H1 (cell line): ENCODE measurements around the gene NAB1. TPM values are rescaled to one million over a fixed set of nuclear protein-coding genes. Genes with fewer than 3 reads are reported as not detected.

ENCODE experiments used
- CTCF ChIA-PET: fragments of 300-600 bp; sonication (Branson Sonifier 250); formaldehyde crosslinking; loops from one replicate; lab custom pipeline; 2021; ENCODE audit not compliant: partially characterized antibody; lab: Charles Lee
- POLR2A ChIA-PET: fragments of 300-600 bp; sonication (Branson Sonifier 250); formaldehyde crosslinking; loops from one replicate; lab custom pipeline; 2021; ENCODE audit warnings: inconsistent platforms; ENCODE audit not compliant: partially characterized antibody; lab: Charles Lee
- DNase-seq, 2 experiments: peaks; one replicate each; pipeline versions ENCODE4 v3.0.0 to v3.0.0-alpha.2; 2010 to 2022; ENCODE audit warnings: low spot score in 2 of 2, low read depth in 1 of 2, mixed read lengths in 1 of 2
- FAIRE-seq: peaks from 2 replicates; lab custom pipeline; 2011; peaks lifted over from hg19 to GRCh38; lab: Jason Lieb, UNC
- H2AFZ ChIP-seq: 2 replicates; pipeline ENCODE4 v1.8.1; 2012; ENCODE audit warnings: low read length, inconsistent platforms
- H2AK5ac ChIP-seq: 2 replicates; pipeline ENCODE4 v1.6.1; 2013; ENCODE audit warnings: low read depth, low read length
- H2BK120ac ChIP-seq: replicated peaks from 2 replicates; pipeline ENCODE3; 2013; ENCODE audit warnings: low read depth, low read length, inconsistent platforms
- H2BK12ac ChIP-seq: 2 replicates; pipeline ENCODE4 v1.6.1; 2013; ENCODE audit warnings: low read depth, low read length
- H2BK15ac ChIP-seq: 2 replicates; pipeline ENCODE4 v1.6.1; 2013; ENCODE audit warnings: low read length
- H2BK20ac ChIP-seq: 2 replicates; pipeline ENCODE4 v1.6.1; 2013; ENCODE audit warnings: low read length
- H2BK5ac ChIP-seq: 2 replicates; pipeline ENCODE4 v1.6.1; 2013; ENCODE audit warnings: low read depth, low read length
- H3K14ac ChIP-seq: 2 replicates; pipeline ENCODE4 v1.6.1; 2013; ENCODE audit warnings: inconsistent platforms; ENCODE audit not compliant: insufficient read length
- H3K18ac ChIP-seq: 2 replicates; pipeline ENCODE4 v1.6.1; 2013; ENCODE audit warnings: low read length; ENCODE audit errors: extremely low read depth
- H3K23ac ChIP-seq: 2 replicates; pipeline ENCODE4 v1.6.1; 2013; ENCODE audit warnings: inconsistent platforms; ENCODE audit not compliant: insufficient read length
- H3K23me2 ChIP-seq: 2 replicates; pipeline ENCODE4 v1.6.1; 2013; ENCODE audit warnings: low read depth, low read length
- H3K27ac ChIP-seq: 2 replicates; pipeline ENCODE4 v1.6.1; 2011; ENCODE audit warnings: low read depth, low read length, inconsistent platforms
- H3K27me3 ChIP-seq, 4 experiments: replicated peaks in 1 of 4; 1 replicate in 1 of 4; 2 replicates in 3 of 4; pipeline versions ENCODE4 v1.6.1 to v1.8.1; 2011 to 2013; ENCODE audit warnings: low read length in 3 of 4, mild to moderate bottlenecking in 3 of 4, inconsistent platforms in 2 of 4, mixed read lengths in 2 of 4, moderate library complexity in 1 of 4; ENCODE audit not compliant: control insufficient read depth in 3 of 4, insufficient read depth in 3 of 4; ENCODE audit errors: extremely low read depth in 1 of 4
- H3K36me3 ChIP-seq, 4 experiments: 2 replicates each; pipeline versions ENCODE4 v1.6.1 to v1.8.1; 2011 to 2013; ENCODE audit warnings: mild to moderate bottlenecking in 4 of 4, low read length in 3 of 4, moderate library complexity in 2 of 4, control low read depth in 1 of 4, inconsistent platforms in 1 of 4; ENCODE audit not compliant: insufficient read depth in 4 of 4, control insufficient read depth in 2 of 4
- H3K4ac ChIP-seq: replicated peaks from 2 replicates; pipeline ENCODE3; 2013; ENCODE audit warnings: low read length, low read depth, mixed read lengths, inconsistent platforms; ENCODE audit not compliant: insufficient read length
- H3K4me1 ChIP-seq, 4 experiments: replicated peaks in 1 of 4; 1 replicate in 1 of 4; 2 replicates in 3 of 4; pipeline versions ENCODE4 v1.6.1 to v1.8.1; 2011 to 2013; ENCODE audit warnings: low read length in 3 of 4, inconsistent platforms in 2 of 4, mixed read lengths in 1 of 4; ENCODE audit not compliant: insufficient read depth in 4 of 4, control insufficient read depth in 3 of 4
- H3K4me2 ChIP-seq, 2 experiments: 2 replicates each; pipeline versions ENCODE4 v1.6.1 to v1.8.1; 2011 to 2013; ENCODE audit warnings: low read depth in 2 of 2, low read length in 2 of 2, control low read depth in 1 of 2, inconsistent platforms in 1 of 2, mild to moderate bottlenecking in 1 of 2; ENCODE audit not compliant: insufficient read depth in 1 of 2
- H3K4me3 ChIP-seq, 4 experiments: fragments of 200-600, 300-600 bp in 1 of 4; sonication (generic), shearing (Covaris generic), sonication (Bioruptor Twin) in 1 of 4; 2 replicates each; pipeline versions ENCODE4 v1.5.1 to v1.8.1; 2011 to 2016; ENCODE audit warnings: low read length in 4 of 4, low read depth in 3 of 4, control low read depth in 2 of 4, inconsistent platforms in 2 of 4, mild to moderate bottlenecking in 2 of 4, mixed read lengths in 1 of 4, moderate library complexity in 1 of 4; ENCODE audit not compliant: insufficient read depth in 2 of 4; ENCODE audit errors: extremely low read depth in 1 of 4
- H3K56ac ChIP-seq: replicated peaks from 2 replicates; pipeline ENCODE3; 2013; ENCODE audit warnings: low read depth, mild to moderate bottlenecking, mixed read lengths, low read length, inconsistent platforms; ENCODE audit not compliant: insufficient read length
- H3K79me1 ChIP-seq: 2 replicates; pipeline ENCODE4 v1.6.1; 2013; ENCODE audit warnings: low read depth, low read length, control low read depth
- H3K79me2 ChIP-seq, 2 experiments: 2 replicates each; pipeline versions ENCODE4 v1.6.1 to v1.8.1; 2012 to 2013; ENCODE audit warnings: low read length in 2 of 2, mild to moderate bottlenecking in 2 of 2, inconsistent platforms in 1 of 2; ENCODE audit not compliant: insufficient read depth in 2 of 2, control insufficient read depth in 1 of 2
- H3K9ac ChIP-seq, 4 experiments: replicated peaks in 1 of 4; 1 replicate in 1 of 4; 2 replicates in 3 of 4; pipeline versions ENCODE4 v1.6.1 to v1.8.1; 2011 to 2013; ENCODE audit warnings: low read depth in 3 of 4, low read length in 3 of 4, control low read depth in 2 of 4, mild to moderate bottlenecking in 2 of 4, moderate library complexity in 2 of 4, inconsistent platforms in 1 of 4; ENCODE audit errors: extremely low read depth in 1 of 4
- H3K9me3 ChIP-seq, 2 experiments: 2 replicates each; pipeline versions ENCODE4 v1.6.1 to v1.8.1; 2012 to 2013; ENCODE audit warnings: mild to moderate bottlenecking in 2 of 2, moderate library complexity in 2 of 2, control low read depth in 1 of 2, inconsistent platforms in 1 of 2, low read depth in 1 of 2, low read length in 1 of 2, mixed read lengths in 1 of 2; ENCODE audit not compliant: insufficient read depth in 2 of 2
- H4K20me1 ChIP-seq, 2 experiments: replicated peaks in 1 of 2; 2 replicates each; pipeline versions ENCODE3 to v1.8.1; 2011 to 2013; ENCODE audit warnings: inconsistent platforms in 2 of 2, low read length in 2 of 2, mild to moderate bottlenecking in 1 of 2; ENCODE audit not compliant: insufficient read depth in 2 of 2, control insufficient read depth in 1 of 2
- H4K5ac ChIP-seq: 2 replicates; pipeline ENCODE4 v1.6.1; 2013; ENCODE audit warnings: low read length, low read depth, mixed read lengths, inconsistent platforms; ENCODE audit not compliant: insufficient read length
- H4K8ac ChIP-seq: 2 replicates; pipeline ENCODE4 v1.8.0; 2013; ENCODE audit warnings: mild to moderate bottlenecking, moderate library complexity, low read length, inconsistent platforms; ENCODE audit not compliant: insufficient read depth; ENCODE audit errors: extremely low read depth
- H4K91ac ChIP-seq: replicated peaks from 2 replicates; pipeline ENCODE3; 2013; ENCODE audit warnings: low read length, mixed read lengths, inconsistent platforms; ENCODE audit not compliant: insufficient read length
- BACH1 ChIP-seq: IDR thresholded peaks from 2 replicates; pipeline ENCODE4 v1.6.1; 2012; ENCODE audit warnings: low read length, improper control_type of control experiment
- BRCA1 ChIP-seq: IDR thresholded peaks from 2 replicates; pipeline ENCODE4 v1.6.1; 2012; ENCODE audit warnings: low read depth, low read length, improper control_type of control experiment
- CBX8 ChIP-seq: fragments of 300-800, 300-1000 bp; sonication (generic); IDR thresholded peaks from 2 replicates; pipeline ENCODE4 v1.7.1; 2016; ENCODE audit warnings: low read depth, low read length, borderline replicate concordance
- CEBPB ChIP-seq: IDR thresholded peaks from 2 replicates; pipeline ENCODE4 v1.6.1; 2012; ENCODE audit warnings: low read depth, low read length
- CREB1 ChIP-seq: IDR thresholded peaks from 2 replicates; pipeline ENCODE4 v1.6.1; 2012; ENCODE audit warnings: inconsistent platforms
- GTF2F1 ChIP-seq: IDR thresholded peaks from 2 replicates; pipeline ENCODE4 v1.6.1; 2012; ENCODE audit warnings: low read depth, low read length, improper control_type of control experiment, borderline replicate concordance
- HDAC2 ChIP-seq, 2 experiments: fragments of 300-600 bp in 1 of 2; sonication (generic) in 1 of 2; IDR thresholded peaks; 2 replicates each; pipeline ENCODE4 v1.6.1; 2011 to 2012; ENCODE audit warnings: low read depth in 2 of 2, low read length in 2 of 2, mild to moderate bottlenecking in 2 of 2, moderate library complexity in 2 of 2, borderline replicate concordance in 1 of 2, inconsistent platforms in 1 of 2
- HDAC6 ChIP-seq: IDR thresholded peaks from one replicate; pipeline ENCODE4 v1.7.1; 2012; ENCODE audit warnings: low read depth, mild to moderate bottlenecking, inconsistent platforms, low read length, moderate library complexity
- KDM1A ChIP-seq: fragments of 200-600, 300-600 bp; sonication (generic); IDR thresholded peaks from 2 replicates; pipeline ENCODE4 v1.7.1; 2016; ENCODE audit warnings: mild to moderate bottlenecking, low read length, borderline replicate concordance
- MAFK ChIP-seq: IDR thresholded peaks from 2 replicates; pipeline ENCODE4 v1.6.1; 2012; ENCODE audit warnings: low read depth, mild to moderate bottlenecking, improper control_type of control experiment, low read length
- NRF1 ChIP-seq: IDR thresholded peaks from 2 replicates; pipeline ENCODE4 v1.6.1; 2011; ENCODE audit warnings: mild to moderate bottlenecking, low read depth, low read length, improper control_type of control experiment
- SIN3A ChIP-seq, 2 experiments: IDR thresholded peaks in 1 of 2; conservative IDR thresholded peaks in 1 of 2; 2 replicates each; pipeline ENCODE4 v1.6.1; 2011 to 2012; ENCODE audit warnings: low read length in 2 of 2, improper control_type of control experiment in 1 of 2, low read depth in 1 of 2, mild to moderate bottlenecking in 1 of 2
- SP2 ChIP-seq: IDR thresholded peaks from 2 replicates; pipeline ENCODE4 v1.6.1; 2012; ENCODE audit warnings: mild to moderate bottlenecking, low read length, inconsistent platforms
- YY1 ChIP-seq: IDR thresholded peaks from 2 replicates; pipeline ENCODE4 v1.6.1; 2011; ENCODE audit warnings: low read depth, mild to moderate bottlenecking, low read length
- WGBS, 2 experiments: shearing (Covaris generic) in 1 of 2; methylation state at CpG; one replicate each; pipeline versions ENCODE4 v1.1.6 to v1.1.7; 2013 to 2015; ENCODE audit warnings: low lambda C conversion rate in 2 of 2, mixed read lengths in 2 of 2, inconsistent platforms in 1 of 2, low coverage in 1 of 2, missing lambda C conversion rate in 1 of 2; ENCODE audit not compliant: insufficient replicate concordance in 2 of 2, insufficient coverage in 1 of 2, insufficient read length in 1 of 2; ENCODE audit errors: extremely low coverage in 1 of 2, missing lambda C conversion rate in 1 of 2; 5-methylcytosine and 5-hydroxymethylcytosine counted together
- polyA plus RNA-seq, 7 experiments: library from polyadenylated mRNA; depleted of rRNA in 3 of 7; stranded (reverse) in 5 of 7; unstranded in 2 of 7; fragments of >200 nt in 5 of 7; fragments of 200-250 nt in 2 of 7; gene quantifications; 1 replicate in 5 of 7; 2 replicates in 1 of 7; 4 replicates in 1 of 7; pipeline versions ENCODE4 v1.2.1 to v1.2.3, GENCODE V29; 2011 to 2013; ENCODE audit warnings: missing spikeins in 2 of 7, mixed read lengths in 2 of 7
- total RNA-seq: library from RNA; stranded (reverse); fragmentation: NEBNext Ultra II Directional; extraction: Animal tissue kit (Norgen Biotek cat#: 25700); gene quantifications from 2 replicates; pipeline ENCODE4 v1.2.1, GENCODE V29; 2021

Gene NAB1
- total and polyA plus RNA-seq, 2 of the 8 experiments (the other 6 are each of a cell fraction or from before 2014, with no cell fraction given) = 8.5 to 28.6 TPM

GRCh38 chr2:190693533-190694232 lies 44.8 kb downstream of the NAB1 start:
- H4K5ac ChIP-seq = no peak overlapping the region
- no peak overlapping the region for H4K8ac ChIP-seq
- H3K56ac ChIP-seq = no peak overlapping the region
- H3K27me3 ChIP-seq = no peaks in the 10 kb centered on the region
- H2BK5ac ChIP-seq = no peak overlapping the region
- no peak overlapping the region for H3K4me3 ChIP-seq
- no peak overlapping the region for H2AFZ ChIP-seq
- no peak overlapping the region for H2BK20ac ChIP-seq
- H2BK12ac ChIP-seq = no peak overlapping the region
- H3K27ac ChIP-seq = no peak overlapping the region
- H4K20me1 ChIP-seq = no peaks in the 10 kb centered on the region
- no peaks in the 10 kb centered on the region for H3K79me2 ChIP-seq
- H3K9me3 ChIP-seq = no peaks in the 10 kb centered on the region
- H3K23ac ChIP-seq = no peak overlapping the region
- WGBS, 2 experiments = 91% methylated on average over 2 of the region's 2 CpGs; no CpG with 5 or more reads in 1 of the 2 experiments
- no peak overlapping the region for H3K14ac ChIP-seq
- POLR2A ChIA-PET = no interaction called here
- CTCF ChIA-PET = interaction anchor here (0.5 to 6.0 kb wide), 7 partner anchors 9 to 1787 kb away, joined by 3 to 27 read pairs (median 3); no protein-coding TSS in a partner anchor
- no peak overlapping the region for H2AK5ac ChIP-seq
- H3K36me3 ChIP-seq = no peaks in the 10 kb centered on the region; a peak in 1 of 8 replicates
- peaks cover 0 to 9% (median 6%) of the 10 kb centered on the region in 4 experiments; a peak in 6 of 7 replicates for H3K4me1 ChIP-seq
- no peak overlapping the region for H3K18ac ChIP-seq
- H3K79me1 ChIP-seq = no peaks in the 10 kb centered on the region
- no peak overlapping the region for H3K4ac ChIP-seq
- H3K9ac ChIP-seq = no peak overlapping the region
- no peak overlapping the region for H2BK15ac ChIP-seq
- FAIRE-seq = no peak
- no peak overlapping the region for H3K4me2 ChIP-seq
- H4K91ac ChIP-seq = no peak overlapping the region
- H2BK120ac ChIP-seq = no peak overlapping the region
- DNase-seq = no peak
- H3K23me2 ChIP-seq = no peaks in the 10 kb centered on the region
- no peak for TF ChIP-seq MAFK
- TF ChIP-seq SIN3A (conservative IDR thresholded peaks at IDR 0.05 in 1 of 2, IDR thresholded peaks at IDR 0.05 in 1 of 2; ENCODE audit: low read depth in 1 of 2, low read length in 2 of 2) = no peak
- no peak for TF ChIP-seq CBX8
- TF ChIP-seq SP2 = no peak
- no peak for TF ChIP-seq GTF2F1
- no peak for TF ChIP-seq YY1
- no peak for TF ChIP-seq HDAC6
- TF ChIP-seq HDAC2 (IDR thresholded peaks at IDR 0.05; ENCODE audit: borderline replicate concordance in 1 of 2, low read depth in 2 of 2, low read length in 2 of 2) = no peak
- TF ChIP-seq CREB1 = no peak
- no peak for TF ChIP-seq BACH1
- no peak for TF ChIP-seq BRCA1
- TF ChIP-seq CEBPB = no peak
- TF ChIP-seq NRF1 = no peak
- no peak for TF ChIP-seq KDM1A
